Vagina (tissue), 2 donors: ENCODE measurements around the gene SPSB3.

Experiments
- POLR2A ChIP-seq, 2 donors: fragments of 450-650 bp; IDR thresholded peaks; one replicate each; pipeline ENCODE4 v1.6.1; 2017; ENCODE audit warnings: antibody characterized with exemption in 2 of 2, mild to moderate bottlenecking in 2 of 2, moderate library complexity in 2 of 2
- TF ChIP-seq, protein P1 (sequence below), 3 experiments: fragments of 450-650 bp in 2 of 3; fragments of 200-600 bp in 1 of 3; sonication (generic) in 1 of 3; IDR thresholded peaks; one replicate each; pipeline ENCODE4 v1.5.1; 2017 to 2019; ENCODE audit warnings: antibody characterized with exemption in 3 of 3, mild to moderate bottlenecking in 2 of 3, moderate library complexity in 2 of 3

- TF ChIP-seq, protein P1, sequence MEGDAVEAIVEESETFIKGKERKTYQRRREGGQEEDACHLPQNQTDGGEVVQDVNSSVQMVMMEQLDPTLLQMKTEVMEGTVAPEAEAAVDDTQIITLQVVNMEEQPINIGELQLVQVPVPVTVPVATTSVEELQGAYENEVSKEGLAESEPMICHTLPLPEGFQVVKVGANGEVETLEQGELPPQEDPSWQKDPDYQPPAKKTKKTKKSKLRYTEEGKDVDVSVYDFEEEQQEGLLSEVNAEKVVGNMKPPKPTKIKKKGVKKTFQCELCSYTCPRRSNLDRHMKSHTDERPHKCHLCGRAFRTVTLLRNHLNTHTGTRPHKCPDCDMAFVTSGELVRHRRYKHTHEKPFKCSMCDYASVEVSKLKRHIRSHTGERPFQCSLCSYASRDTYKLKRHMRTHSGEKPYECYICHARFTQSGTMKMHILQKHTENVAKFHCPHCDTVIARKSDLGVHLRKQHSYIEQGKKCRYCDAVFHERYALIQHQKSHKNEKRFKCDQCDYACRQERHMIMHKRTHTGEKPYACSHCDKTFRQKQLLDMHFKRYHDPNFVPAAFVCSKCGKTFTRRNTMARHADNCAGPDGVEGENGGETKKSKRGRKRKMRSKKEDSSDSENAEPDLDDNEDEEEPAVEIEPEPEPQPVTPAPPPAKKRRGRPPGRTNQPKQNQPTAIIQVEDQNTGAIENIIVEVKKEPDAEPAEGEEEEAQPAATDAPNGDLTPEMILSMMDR (IDR thresholded peaks at IDR 0.05), result no peak
- TF ChIP-seq POLR2A (IDR thresholded peaks at IDR 0.05), result no peak
Measured at GRCh38 chr16:1740234-1740633, 42.1 kb downstream of the SPSB3 start.
